Measurements from ENCODE around the gene ZNF385C.

ZNF385C gene

GRCh38 chr17:41998497-41998896 is 99.8 kb downstream of the ZNF385C start:
- peaks cover 13% of the 10 kb centered on the region for H3K36me3 ChIP-seq (ENCODE audit: control insufficient read depth, insufficient read depth, low read length)
- no CpG with 5 or more reads among the region's 2 CpGs for WGBS (ENCODE audit: extremely low coverage, insufficient coverage, low lambda C conversion rate)

GRCh38 chr17:41996855-41997164 is 101.5 kb downstream of the ZNF385C start:
- no peak overlapping the region for H3K23ac ChIP-seq (ENCODE audit: low read length)
- no peak overlapping the region for H2AK5ac ChIP-seq (ENCODE audit: low read length)
- peaks cover 6% of the 10 kb centered on the region for H3K79me1 ChIP-seq (ENCODE audit: low read length)
- DNase-seq = no peak
- no peak overlapping the region for H3K9ac ChIP-seq (ENCODE audit: low read length)
- no peaks in the 10 kb centered on the region for H3K27me3 ChIP-seq (ENCODE audit: insufficient read depth, low read length, poor library complexity)
- no peak overlapping the region for H3K4ac ChIP-seq (ENCODE audit: low read depth, low read length)
- H3K4me1 ChIP-seq (ENCODE audit: control insufficient read depth, low read depth, low read length) = no peaks in the 10 kb centered on the region
- no peak overlapping the region for H2BK5ac ChIP-seq (ENCODE audit: low read length)
- H3K56ac ChIP-seq (ENCODE audit: low read length) = no peak overlapping the region
- H4K5ac ChIP-seq (ENCODE audit: low read length) = no peak overlapping the region
- peaks cover 5% of the 10 kb centered on the region for H3K79me2 ChIP-seq (ENCODE audit: control insufficient read depth, insufficient read depth, low read length)
- H2BK15ac ChIP-seq (replicated peaks; ENCODE audit: low read depth) = no peak overlapping the region
- H3K4me2 ChIP-seq (ENCODE audit: low read length) = no peak overlapping the region
- no CpG with 5 or more reads among the region's 2 CpGs for WGBS (ENCODE audit: extremely low coverage, insufficient coverage, low lambda C conversion rate)
- peaks cover 16% of the 10 kb centered on the region for H3K36me3 ChIP-seq (ENCODE audit: control insufficient read depth, insufficient read depth, low read length)
- H3K27ac ChIP-seq (ENCODE audit: low read depth, low read length) = no peak overlapping the region
- H3K4me3 ChIP-seq (ENCODE audit: low read length) = no peak overlapping the region
- no peak overlapping the region for H3K18ac ChIP-seq (ENCODE audit: low read length)
- H4K8ac ChIP-seq (ENCODE audit: low read depth, low read length) = no peak overlapping the region
- H2BK120ac ChIP-seq (ENCODE audit: low read depth, low read length) = no peak overlapping the region

More at GRCh38 chr17:41998497-41998896, 99.8 kb downstream of the ZNF385C start:
- Histone ChIP-seq H3K27me3 (ENCODE audit: insufficient read depth, low read length, poor library complexity) (no peaks in the 10 kb centered on the region), H3K4me3 (ENCODE audit: low read length) (no peak overlapping the region), H3K9ac (ENCODE audit: low read length) (no peak overlapping the region), H3K23ac (ENCODE audit: low read length) (no peak overlapping the region), H3K18ac (ENCODE audit: low read length) (no peak overlapping the region), H3K79me1 (ENCODE audit: low read length) (peaks cover 17% of the 10 kb centered on the region), H2AK5ac (ENCODE audit: low read length) (no peak overlapping the region), H3K4me2 (ENCODE audit: low read length) (no peak overlapping the region), H3K79me2 (ENCODE audit: control insufficient read depth, insufficient read depth, low read length) (peaks cover 21% of the 10 kb centered on the region), H4K8ac (ENCODE audit: low read depth, low read length) (no peak overlapping the region), H3K4me1 (ENCODE audit: control insufficient read depth, low read depth, low read length) (no peaks in the 10 kb centered on the region), H2BK15ac (replicated peaks; ENCODE audit: low read depth) (no peak overlapping the region), H3K27ac (ENCODE audit: low read depth, low read length) (no peak overlapping the region), H3K4ac (ENCODE audit: low read depth, low read length) (no peak overlapping the region), H3K56ac (ENCODE audit: low read length) (no peak overlapping the region), H4K5ac (ENCODE audit: low read length) (no peak overlapping the region), H2BK120ac (ENCODE audit: low read depth, low read length) (no peak overlapping the region), H2BK5ac (ENCODE audit: low read length) (no peak overlapping the region)
- no peak for DNase-seq

- Histone ChIP-seq H3K4me3 (ENCODE audit: low read length) (no peak overlapping the region), H3K4ac (ENCODE audit: low read depth, low read length) (no peak overlapping the region), H3K18ac (ENCODE audit: low read length) (no peak overlapping the region), H2AK5ac (ENCODE audit: low read length) (no peak overlapping the region), H3K4me1 (ENCODE audit: control insufficient read depth, low read depth, low read length) (no peaks in the 10 kb centered on the region), H3K79me2 (ENCODE audit: control insufficient read depth, insufficient read depth, low read length) (no peaks in the 10 kb centered on the region), H2BK5ac (ENCODE audit: low read length) (no peak overlapping the region), H4K8ac (ENCODE audit: low read depth, low read length) (no peak overlapping the region), H3K9ac (ENCODE audit: low read length) (no peak overlapping the region), H3K27me3 (ENCODE audit: insufficient read depth, low read length, poor library complexity) (no peaks in the 10 kb centered on the region), H4K5ac (ENCODE audit: low read length) (no peak overlapping the region), H2BK15ac (replicated peaks; ENCODE audit: low read depth) (no peak overlapping the region), H3K23ac (ENCODE audit: low read length) (no peak overlapping the region), H2BK120ac (ENCODE audit: low read depth, low read length) (no peak overlapping the region), H3K27ac (ENCODE audit: low read depth, low read length) (no peak overlapping the region), H3K36me3 (ENCODE audit: control insufficient read depth, insufficient read depth, low read length) (peaks cover 29% of the 10 kb centered on the region), H3K79me1 (ENCODE audit: low read length) (no peaks in the 10 kb centered on the region), H3K4me2 (ENCODE audit: low read length) (no peak overlapping the region), H3K56ac (ENCODE audit: low read length) (no peak overlapping the region)
- no peak for DNase-seq
- WGBS (ENCODE audit: extremely low coverage, insufficient coverage, low lambda C conversion rate) = no CpG with 5 or more reads among the region's 3 CpGs
Observed at GRCh38 chr17:41992576-41992975, 105.7 kb downstream of the ZNF385C start.

- H3K56ac ChIP-seq (ENCODE audit: low read length) = no peak overlapping the region
- H3K27me3 ChIP-seq (ENCODE audit: insufficient read depth, low read length, poor library complexity) = no peaks in the 10 kb centered on the region
- no peak overlapping the region for H2AK5ac ChIP-seq (ENCODE audit: low read length)
- WGBS (ENCODE audit: extremely low coverage, insufficient coverage, low lambda C conversion rate) = no CpG with 5 or more reads among the region's 5 CpGs
- no peak overlapping the region for H3K4me2 ChIP-seq (ENCODE audit: low read length)
- H3K4me3 ChIP-seq (ENCODE audit: low read length) = no peak overlapping the region
- no peaks in the 10 kb centered on the region for H3K4me1 ChIP-seq (ENCODE audit: control insufficient read depth, low read depth, low read length)
- H2BK5ac ChIP-seq (ENCODE audit: low read length) = no peak overlapping the region
- H3K18ac ChIP-seq (ENCODE audit: low read length) = no peak overlapping the region
- H2BK15ac ChIP-seq (replicated peaks; ENCODE audit: low read depth) = no peak overlapping the region
- H3K23ac ChIP-seq (ENCODE audit: low read length) = no peak overlapping the region
- H3K27ac ChIP-seq (ENCODE audit: low read depth, low read length) = no peak overlapping the region
- H3K4ac ChIP-seq (ENCODE audit: low read depth, low read length) = no peak overlapping the region
- H2BK120ac ChIP-seq (ENCODE audit: low read depth, low read length) = no peak overlapping the region
- H3K9ac ChIP-seq (ENCODE audit: low read length) = no peak overlapping the region
- H4K5ac ChIP-seq (ENCODE audit: low read length) = no peak overlapping the region
- no peak for DNase-seq
- peaks cover 23% of the 10 kb centered on the region for H3K36me3 ChIP-seq (ENCODE audit: control insufficient read depth, insufficient read depth, low read length)
- no peaks in the 10 kb centered on the region for H3K79me2 ChIP-seq (ENCODE audit: control insufficient read depth, insufficient read depth, low read length)
- no peak overlapping the region for H4K8ac ChIP-seq (ENCODE audit: low read depth, low read length)
- no peaks in the 10 kb centered on the region for H3K79me1 ChIP-seq (ENCODE audit: low read length)
Observed at GRCh38 chr17:41989702-41990419, 108.4 kb downstream of the ZNF385C start.

- no peak overlapping the region for H2AK5ac ChIP-seq (ENCODE audit: low read length)
- H4K8ac ChIP-seq (ENCODE audit: low read depth, low read length) = no peak overlapping the region
- H3K27ac ChIP-seq (ENCODE audit: low read depth, low read length) = no peak overlapping the region
- H3K18ac ChIP-seq (ENCODE audit: low read length) = no peak overlapping the region
- H4K5ac ChIP-seq (ENCODE audit: low read length) = no peak overlapping the region
- H3K56ac ChIP-seq (ENCODE audit: low read length) = no peak overlapping the region
- no peak overlapping the region for H3K23ac ChIP-seq (ENCODE audit: low read length)
- H3K4me2 ChIP-seq (ENCODE audit: low read length) = no peak overlapping the region
- H3K79me1 ChIP-seq (ENCODE audit: low read length) = no peaks in the 10 kb centered on the region
- H3K79me2 ChIP-seq (ENCODE audit: control insufficient read depth, insufficient read depth, low read length) = no peaks in the 10 kb centered on the region
- H3K4me1 ChIP-seq (ENCODE audit: control insufficient read depth, low read depth, low read length) = no peaks in the 10 kb centered on the region
- no CpG with 5 or more reads among the region's 2 CpGs for WGBS (ENCODE audit: extremely low coverage, insufficient coverage, low lambda C conversion rate)
- no peak overlapping the region for H3K9ac ChIP-seq (ENCODE audit: low read length)
- H2BK120ac ChIP-seq (ENCODE audit: low read depth, low read length) = no peak overlapping the region
- H3K36me3 ChIP-seq (ENCODE audit: control insufficient read depth, insufficient read depth, low read length) = peaks cover 24% of the 10 kb centered on the region
- DNase-seq = no peak
- no peaks in the 10 kb centered on the region for H3K27me3 ChIP-seq (ENCODE audit: insufficient read depth, low read length, poor library complexity)
- no peak overlapping the region for H3K4ac ChIP-seq (ENCODE audit: low read depth, low read length)
- H3K4me3 ChIP-seq (ENCODE audit: low read length) = no peak overlapping the region
- H2BK5ac ChIP-seq (ENCODE audit: low read length) = no peak overlapping the region
- no peak overlapping the region for H2BK15ac ChIP-seq (replicated peaks; ENCODE audit: low read depth)
Observed at GRCh38 chr17:41988418-41988817, 109.9 kb downstream of the ZNF385C start.

GRCh38 chr17:41987642-41988041 is 110.6 kb downstream of the ZNF385C start:
- no peaks in the 10 kb centered on the region for H3K79me2 ChIP-seq (ENCODE audit: control insufficient read depth, insufficient read depth, low read length)
- no peaks in the 10 kb centered on the region for H3K27me3 ChIP-seq (ENCODE audit: insufficient read depth, low read length, poor library complexity)
- no peak overlapping the region for H3K9ac ChIP-seq (ENCODE audit: low read length)
- H3K4ac ChIP-seq (ENCODE audit: low read depth, low read length) = no peak overlapping the region
- H2AK5ac ChIP-seq (ENCODE audit: low read length) = no peak overlapping the region
- H3K4me3 ChIP-seq (ENCODE audit: low read length) = no peak overlapping the region
- H3K27ac ChIP-seq (ENCODE audit: low read depth, low read length) = no peak overlapping the region
- no peak overlapping the region for H2BK15ac ChIP-seq (replicated peaks; ENCODE audit: low read depth)
- H2BK120ac ChIP-seq (ENCODE audit: low read depth, low read length) = no peak overlapping the region
- H3K36me3 ChIP-seq (ENCODE audit: control insufficient read depth, insufficient read depth, low read length) = peaks cover 24% of the 10 kb centered on the region
- H4K5ac ChIP-seq (ENCODE audit: low read length) = no peak overlapping the region
- no CpG with 5 or more reads among the region's 3 CpGs for WGBS (ENCODE audit: extremely low coverage, insufficient coverage, low lambda C conversion rate)
- no peak overlapping the region for H3K4me2 ChIP-seq (ENCODE audit: low read length)
- no peak overlapping the region for H2BK5ac ChIP-seq (ENCODE audit: low read length)
- H3K18ac ChIP-seq (ENCODE audit: low read length) = no peak overlapping the region
- H3K4me1 ChIP-seq (ENCODE audit: control insufficient read depth, low read depth, low read length) = no peaks in the 10 kb centered on the region
- H4K8ac ChIP-seq (ENCODE audit: low read depth, low read length) = no peak overlapping the region
- no peaks in the 10 kb centered on the region for H3K79me1 ChIP-seq (ENCODE audit: low read length)
- H3K23ac ChIP-seq (ENCODE audit: low read length) = no peak overlapping the region
- no peak overlapping the region for H3K56ac ChIP-seq (ENCODE audit: low read length)
- DNase-seq = peak; percentile 36

Data from mesendoderm (in vitro differentiated cells).